NB4 (cell line): ENCODE results near the gene DLG2.

Experiments used
- CTCF ChIP-seq: IDR thresholded peaks from one replicate; pipeline ENCODE4 v1.5.1; 2012; ENCODE audit warnings: low read depth, low read length
- POLR2A ChIP-seq: IDR thresholded peaks from 2 replicates; pipeline ENCODE4 v1.6.1; 2011; ENCODE audit warnings: mild to moderate bottlenecking; ENCODE audit not compliant: insufficient read length; ENCODE audit errors: extremely low read depth

DNA sequence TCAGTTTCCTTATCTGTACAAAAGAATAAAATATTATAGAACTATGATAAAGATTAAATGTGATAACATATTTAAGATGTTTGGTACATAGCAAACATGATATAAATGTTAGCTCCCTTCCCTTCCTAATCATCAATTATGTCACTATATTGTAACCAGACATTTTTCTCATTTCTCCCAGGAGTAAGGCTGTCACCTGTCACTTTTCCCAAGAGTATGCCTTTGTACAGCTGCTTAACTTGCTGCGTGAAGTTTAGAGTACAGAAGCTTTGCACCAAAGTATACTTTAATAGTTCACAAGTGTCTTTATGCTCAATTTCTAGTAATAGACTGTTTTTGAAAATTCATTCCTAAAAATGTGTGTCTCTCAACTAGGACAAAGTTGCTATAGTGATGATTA is 186.9 kb downstream of the DLG2 start:
- TF ChIP-seq CTCF (no peak), POLR2A (no peak)
